Stimulated activated CD4-positive, alpha-beta T cell treated with anti-CD3 and anti-CD28 coated beads, Interleukin-2, amount 100 ng/mL, for 4 hours (primary cell): Measurements from ENCODE around the gene INHA.

ENCODE experiments used
- DNase-seq: peaks from one replicate; pipeline ENCODE4 v3.0.0-alpha.2; 2020; ENCODE audit warnings: low read depth

Gene INHA, protein sequence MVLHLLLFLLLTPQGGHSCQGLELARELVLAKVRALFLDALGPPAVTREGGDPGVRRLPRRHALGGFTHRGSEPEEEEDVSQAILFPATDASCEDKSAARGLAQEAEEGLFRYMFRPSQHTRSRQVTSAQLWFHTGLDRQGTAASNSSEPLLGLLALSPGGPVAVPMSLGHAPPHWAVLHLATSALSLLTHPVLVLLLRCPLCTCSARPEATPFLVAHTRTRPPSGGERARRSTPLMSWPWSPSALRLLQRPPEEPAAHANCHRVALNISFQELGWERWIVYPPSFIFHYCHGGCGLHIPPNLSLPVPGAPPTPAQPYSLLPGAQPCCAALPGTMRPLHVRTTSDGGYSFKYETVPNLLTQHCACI

DNA sequence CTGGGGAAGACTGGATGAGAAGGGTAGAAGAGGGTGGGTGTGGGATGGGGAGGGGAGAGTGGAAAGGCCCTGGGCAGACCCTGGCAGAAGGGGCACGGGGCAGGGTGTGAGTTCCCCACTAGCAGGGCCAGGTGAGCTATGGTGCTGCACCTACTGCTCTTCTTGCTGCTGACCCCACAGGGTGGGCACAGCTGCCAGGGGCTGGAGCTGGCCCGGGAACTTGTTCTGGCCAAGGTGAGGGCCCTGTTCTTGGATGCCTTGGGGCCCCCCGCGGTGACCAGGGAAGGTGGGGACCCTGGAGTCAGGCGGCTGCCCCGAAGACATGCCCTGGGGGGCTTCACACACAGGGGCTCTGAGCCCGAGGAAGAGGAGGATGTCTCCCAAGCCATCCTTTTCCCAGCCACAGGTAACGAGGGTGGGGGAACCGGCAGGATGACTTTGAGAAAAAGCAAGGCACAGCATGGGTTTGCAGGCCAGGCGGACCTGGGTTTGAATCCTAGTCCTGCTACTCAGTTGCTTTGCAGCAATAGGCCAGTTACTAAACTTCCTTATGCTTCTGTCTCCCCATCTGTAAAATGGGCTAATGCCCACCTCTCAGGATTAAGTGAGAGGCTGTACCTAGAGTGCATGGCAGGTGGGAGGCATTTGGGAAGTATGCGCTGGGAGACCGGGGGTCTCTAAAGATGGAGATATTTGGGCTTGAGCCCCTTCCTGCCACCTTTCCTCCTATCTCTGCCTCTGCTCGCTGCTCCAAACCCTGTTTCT lies at the start of gene INHA:
Gene INHA (plus strand): TSS at position 74 of the 765 bp plus-strand sequence. CDS start 65 bp downstream, at position 139.
- no peak for DNase-seq

DNA sequence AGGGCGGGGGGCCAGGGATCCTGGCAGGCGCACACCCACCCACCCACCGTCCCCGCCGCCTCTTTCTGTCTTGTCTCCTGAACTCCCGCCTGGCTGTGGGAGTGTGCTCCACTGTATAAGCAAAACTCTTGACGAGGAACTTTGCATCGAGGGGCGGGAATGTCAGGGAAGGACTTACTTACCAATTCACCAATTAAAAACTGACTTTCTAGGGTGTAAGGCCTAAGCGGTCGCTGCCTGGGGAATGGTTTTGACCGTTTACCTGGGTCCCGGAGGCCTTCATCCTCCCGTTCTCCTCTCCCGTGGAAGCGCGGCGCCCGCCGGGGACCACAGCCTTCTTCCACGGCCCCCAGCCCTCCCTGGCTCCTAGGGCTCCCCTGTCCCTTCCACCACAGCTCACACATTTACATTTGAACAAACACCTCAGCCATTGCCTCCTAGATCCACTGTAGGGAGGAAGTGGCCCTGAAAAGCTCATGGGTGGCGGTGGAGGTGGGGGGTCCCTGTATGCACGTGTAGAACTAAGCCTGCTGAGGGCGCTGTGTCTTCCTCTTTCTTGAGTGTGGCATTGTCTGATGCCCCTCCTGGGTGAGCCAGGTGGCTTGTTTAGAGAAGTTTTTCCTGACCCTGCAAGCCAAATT lies 49.0 kb upstream of the INHA start:
- DNase-seq, result no peak

- DNase-seq, result no peak
Observed at GRCh38 chr2:219524817-219525216, 47.3 kb upstream of the INHA start.

DNA sequence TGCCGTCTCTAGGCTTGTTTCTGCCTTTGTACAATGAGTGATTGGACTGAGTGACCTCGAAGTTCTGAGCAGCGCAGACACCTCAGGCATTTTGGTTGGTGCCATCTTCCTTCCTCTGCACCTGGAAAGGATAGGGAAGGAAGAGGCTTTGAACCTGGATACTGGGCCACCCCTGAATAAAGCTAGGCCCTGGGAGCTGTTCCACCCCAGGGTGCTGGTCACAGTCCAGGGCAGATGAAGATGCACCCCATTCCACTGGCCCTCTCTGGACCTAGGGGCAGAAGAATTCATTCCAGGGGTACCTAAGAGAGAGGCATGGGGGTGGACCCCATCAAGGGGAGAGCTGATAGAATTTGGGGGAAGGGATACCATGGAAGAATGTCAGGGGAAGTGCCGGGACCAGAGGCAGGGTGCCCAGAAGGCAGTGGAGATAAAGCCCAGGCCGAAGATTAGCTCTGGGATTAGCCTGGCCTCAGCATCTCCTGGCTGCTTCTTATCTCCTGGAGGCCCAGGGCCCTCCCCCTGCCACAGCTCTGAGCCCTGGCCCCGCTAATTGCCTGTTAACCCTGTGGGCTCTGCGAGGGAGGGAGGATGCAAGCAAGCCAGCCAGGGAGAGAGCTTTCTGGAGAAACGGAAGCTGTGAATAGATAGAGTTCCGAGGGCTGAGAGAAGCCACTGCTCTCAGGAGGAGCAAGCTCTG lies 46.4 kb upstream of the INHA start:
- no peak for DNase-seq

DNA sequence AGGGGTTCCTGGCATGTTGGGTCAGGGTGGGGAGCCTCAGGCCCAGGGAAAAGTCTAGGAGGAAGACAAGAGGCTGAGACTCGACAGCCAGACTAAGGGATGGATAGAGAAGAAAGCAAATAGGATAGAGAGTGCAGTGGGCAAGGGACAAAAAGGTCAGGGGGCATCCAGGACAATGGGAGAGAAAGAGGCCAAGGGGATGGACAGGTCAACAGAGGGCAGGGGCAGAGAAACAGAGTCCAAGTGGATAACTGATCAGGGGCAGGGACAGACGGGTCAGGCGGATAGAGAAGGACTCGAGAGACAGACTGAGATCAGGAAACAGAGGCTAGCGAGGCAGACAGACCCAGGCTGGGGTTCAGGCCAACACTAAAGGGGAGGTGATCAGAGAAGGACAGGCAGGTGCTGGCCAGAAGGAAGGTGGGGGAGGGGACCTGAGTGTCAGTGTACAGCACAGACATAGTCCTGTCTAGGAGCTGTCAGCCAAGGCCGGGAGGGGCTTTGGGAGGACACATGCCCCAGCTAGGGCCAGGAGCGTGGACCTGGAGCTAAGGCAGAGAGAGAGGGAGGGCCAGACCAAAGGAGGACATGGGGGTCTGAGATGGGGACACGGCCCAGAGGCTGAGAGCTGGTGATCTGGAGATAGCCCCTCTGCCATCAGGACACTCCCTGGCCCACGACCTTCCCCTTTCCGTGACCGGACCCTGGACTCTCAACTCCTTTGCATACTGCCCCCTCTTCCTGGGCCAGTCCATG lies 45.6 kb upstream of the INHA start:
- no peak for DNase-seq

GRCh38 chr2:219527076-219527394 lies 45.1 kb upstream of the INHA start:
- DNase-seq, result no peak

- no peak for DNase-seq
Observed at GRCh38 chr2:219527472-219527871, 44.6 kb upstream of the INHA start.

DNA sequence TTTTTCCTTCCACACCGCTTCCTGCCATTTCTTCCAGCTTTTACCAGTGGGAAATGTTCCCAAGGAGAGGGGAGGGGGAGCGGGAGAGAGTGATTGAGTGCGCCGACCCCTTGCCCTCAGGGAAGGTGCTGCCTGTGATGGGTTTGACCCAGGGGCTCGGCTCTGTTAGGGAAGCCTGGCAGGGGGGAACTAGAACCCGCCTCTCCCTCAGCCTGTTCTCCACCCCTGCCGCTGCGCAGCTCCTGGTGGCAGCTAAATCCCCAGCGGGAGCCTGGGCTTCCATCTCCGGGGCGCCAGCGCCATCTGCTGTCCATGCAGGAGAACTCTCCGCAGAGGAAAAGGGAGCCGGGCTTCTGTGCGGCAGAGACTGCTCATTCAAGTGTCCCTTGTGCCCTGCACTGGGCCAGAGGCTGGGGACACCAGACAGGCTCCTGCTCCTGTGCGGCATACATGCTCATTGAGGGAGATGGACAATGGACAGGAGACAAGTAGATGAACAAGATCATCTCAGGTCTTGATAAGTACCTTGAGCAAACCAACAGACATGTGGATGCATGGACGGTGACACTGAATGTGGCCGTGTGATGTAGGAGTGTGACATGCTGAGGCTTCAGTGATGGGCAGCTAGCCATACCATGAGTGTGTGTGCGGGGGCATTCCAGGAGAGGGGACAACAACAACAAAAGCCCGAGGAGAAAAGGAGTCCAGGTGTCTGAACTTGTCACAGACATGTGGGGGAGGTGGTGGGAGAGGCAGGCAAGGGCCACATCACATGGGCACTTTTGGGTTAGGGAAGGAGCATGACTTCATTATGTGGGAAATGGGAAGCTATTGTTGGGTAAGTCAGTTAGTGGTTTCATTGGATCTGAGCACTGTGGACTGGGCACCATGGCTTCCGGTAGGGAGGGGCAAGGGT lies 41.8 kb upstream of the INHA start:
- DNase-seq, result peak; percentile 80

- no peak for DNase-seq
Observed at GRCh38 chr2:219531639-219532377, 40.3 kb upstream of the INHA start.

GRCh38 chr2:219532378-219532649 lies 39.8 kb upstream of the INHA start:
- DNase-seq, result no peak

- DNase-seq, result no peak
Observed at GRCh38 chr2:219533930-219534661, 38.0 kb upstream of the INHA start.

- DNase-seq, result no peak
Observed at GRCh38 chr2:219536425-219536824, 35.7 kb upstream of the INHA start.

DNA sequence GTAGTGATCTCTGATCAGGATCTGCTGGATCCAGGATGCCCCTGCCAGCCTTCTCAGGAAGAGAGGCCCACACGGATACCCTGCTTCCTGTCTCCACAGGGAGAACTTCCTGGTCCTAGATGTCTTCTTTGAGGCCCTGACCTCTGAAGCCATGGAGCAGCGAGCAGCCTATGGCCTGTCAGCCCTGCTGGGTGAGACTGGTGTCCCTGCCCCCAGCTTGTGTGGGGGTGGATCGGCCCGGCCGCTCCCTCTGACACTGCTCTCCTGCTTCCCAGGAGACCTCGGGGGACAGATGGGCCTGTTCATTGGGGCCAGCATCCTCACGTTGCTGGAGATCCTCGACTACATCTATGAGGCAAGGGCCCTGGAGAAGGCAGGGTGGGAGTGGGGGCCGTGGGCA lies 35.1 kb upstream of the INHA start:
- DNase-seq, result no peak

DNA sequence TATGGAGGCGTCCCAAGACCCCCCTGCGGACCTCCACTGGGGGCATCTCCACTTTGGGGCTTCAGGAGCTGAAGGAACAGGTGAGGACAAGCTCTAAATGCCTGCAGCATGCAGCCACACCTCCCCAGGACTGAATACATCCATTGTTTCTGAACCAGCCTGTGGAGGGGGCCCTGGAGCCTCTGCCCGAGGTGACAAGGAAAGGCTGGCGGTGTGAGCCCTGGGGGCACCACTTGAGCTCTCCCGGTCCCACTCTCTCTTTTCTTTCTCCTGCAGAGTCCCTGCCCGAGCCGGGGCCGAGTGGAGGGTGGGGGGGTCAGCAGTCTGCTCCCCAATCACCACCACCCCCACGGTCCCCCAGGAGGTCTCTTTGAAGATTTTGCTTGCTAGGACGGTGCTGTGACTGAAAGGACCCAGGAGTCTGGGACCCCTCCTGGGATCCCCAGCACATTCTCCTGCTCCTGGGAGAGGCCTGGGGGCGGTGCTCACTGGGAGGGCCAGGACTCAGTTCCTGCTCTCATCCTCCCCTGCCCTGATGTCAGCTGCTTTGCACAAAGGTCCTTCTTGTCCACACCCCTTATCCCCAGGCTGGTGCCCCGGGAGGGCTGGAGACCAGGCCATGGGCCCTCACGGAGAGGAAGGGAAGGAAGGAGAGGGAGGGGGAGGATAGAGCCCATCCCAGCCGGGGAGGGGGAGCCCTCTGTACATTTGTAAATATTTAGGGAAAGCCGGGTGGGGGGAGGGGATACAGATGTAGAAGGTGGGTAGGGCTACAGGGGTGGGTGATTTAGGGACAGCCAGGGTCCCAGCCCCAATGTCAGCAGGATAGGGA lies 34.2 kb upstream of the INHA start:
- no peak for DNase-seq

GRCh38 chr2:219538504-219538951 lies 33.6 kb upstream of the INHA start:
- no peak for DNase-seq

- DNase-seq, result no peak
Observed at GRCh38 chr2:219538956-219539788, 32.9 kb upstream of the INHA start.

- no peak for DNase-seq
Observed at GRCh38 chr2:219539926-219540678, 32.0 kb upstream of the INHA start.
